Measurements from ENCODE around the gene LY6G5B. TPM values are rescaled to one million over a fixed set of nuclear protein-coding genes. Genes with fewer than 3 reads are reported as not detected.
A peak's percentile ranks its signal among the peaks of the same experiment; 100 is the strongest.

LY6G5B gene, protein sequence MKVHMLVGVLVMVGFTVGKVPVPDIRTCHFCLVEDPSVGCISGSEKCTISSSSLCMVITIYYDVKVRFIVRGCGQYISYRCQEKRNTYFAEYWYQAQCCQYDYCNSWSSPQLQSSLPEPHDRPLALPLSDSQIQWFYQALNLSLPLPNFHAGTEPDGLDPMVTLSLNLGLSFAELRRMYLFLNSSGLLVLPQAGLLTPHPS
- 1.9 and 2.2 TPM in 2 replicates for total RNA-seq (2012; rRNA removed)
- polyA plus RNA-seq (2012; rRNA removed), result 10.2 and 13.6 TPM in 2 replicates
- polyA plus RNA-seq (2012; cell fraction: cytosol; rRNA removed), result 0.52 and 0.67 TPM in 2 replicates
- 151 and 158 TPM in 2 replicates for polyA plus RNA-seq (2012; cell fraction: nucleus; rRNA removed; ENCODE audit: low replicate concordance)
- Bru-seq, nascent RNA, result percentile 91 among the genes with signal in this experiment
- BruChase-seq, experiment 1, labeled RNA remaining after a 6-hour chase, result percentile 84 among the genes with signal in this experiment
- BruChase-seq, experiment 2, labeled RNA remaining after a 2-hour chase, result percentile 94 among the genes with signal in this experiment
- long read RNA-seq, partial matches to known transcripts, result 0 of 1 reads
- long read RNA-seq, other reads (novel, unspliced or antisense), result 1 of 1 reads

GRCh38 chr6:31669676-31670075 lies at the start of gene LY6G5B:
LY6G5B (plus strand) TSS chr6:31669976; CDS start chr6:31670951, 975 bp downstream.
- Histone ChIP-seq H3K4me3 (ENCODE audit: insufficient read depth, low read depth, low read length) (no peak within 1 kb of the TSS), H3K23ac (ENCODE audit: low read depth, low read length) (no peak within 1 kb of the TSS), H3K4me2 (ENCODE audit: low read depth, low read length) (peak within 1 kb of the TSS; percentile 12; the same call in 1 of the 2 replicates), H2BK120ac (ENCODE audit: low read depth, low read length) (no peak within 1 kb of the TSS), H2BK5ac (ENCODE audit: low read depth, low read length, poor library complexity, severe bottlenecking) (peak within 1 kb of the TSS; percentile 32), H3K27ac (ENCODE audit: insufficient read depth, low read length) (peak within 1 kb of the TSS; percentile 34; the same call in 1 of the 2 replicates), H4K5ac (ENCODE audit: low read depth, low read length) (no peak within 1 kb of the TSS), H2BK20ac (ENCODE audit: low read depth, low read length) (0 out of 2 replicates have a peak within 1 kb of the TSS, but pooled peaks have one; percentile 16), H4K91ac (ENCODE audit: insufficient read depth, low read depth, low read length) (no peak within 1 kb of the TSS), H3K79me1 (ENCODE audit: low read depth in 1 of 2, low read length in 2 of 2) (peaks cover 13 to 62% of the 10 kb centered on the region in 2 experiments), H3K36me3 (ENCODE audit: control insufficient read depth, insufficient read depth, low read length) (peaks cover 55% of the 10 kb centered on the region), H3K9ac (ENCODE audit: low read depth, low read length) (no peak within 1 kb of the TSS), H3K9me1 (ENCODE audit: insufficient read depth, low read length) (peaks cover 6% of the 10 kb centered on the region; the same call in 1 of the 2 replicates), H3K27me3 (ENCODE audit: control insufficient read depth, insufficient read depth, low read length) (no peaks in the 10 kb centered on the region), H3K56ac (ENCODE audit: extremely low read depth, insufficient read depth, low read length) (no peak within 1 kb of the TSS), H4K20me1 (ENCODE audit: insufficient read depth, low read length) (peaks cover 6% of the 10 kb centered on the region), H3K4me1 (ENCODE audit: control insufficient read depth, insufficient read depth, low read length) (peaks cover 4% of the 10 kb centered on the region; the same call in 1 of the 2 replicates), H2BK15ac (ENCODE audit: low read depth, low read length) (no peak within 1 kb of the TSS), H2AFZ (replicated peaks; ENCODE audit: low read length, poor library complexity) (no peak within 1 kb of the TSS), H3K14ac (replicated peaks; ENCODE audit: low read depth, low read length) (0 out of 2 replicates have a peak within 1 kb of the TSS, but pooled peaks have one; percentile 8), H3K4ac (ENCODE audit: low read depth, low read length) (peak within 1 kb of the TSS; percentile 60), H3K18ac (ENCODE audit: low read depth, low read length) (no peak within 1 kb of the TSS), H2AK5ac (ENCODE audit: low read depth, low read length) (peak within 1 kb of the TSS; percentile 78; the same call in 1 of the 2 replicates), H3K9me3 (ENCODE audit: control insufficient read depth, insufficient read depth, low read length) (no peaks in the 10 kb centered on the region), H4K8ac (ENCODE audit: low read depth in 2 of 2, low read length in 2 of 2) (no peak within 1 kb of the TSS), H2AK9ac (replicated peaks; ENCODE audit: low read depth, low read length, poor library complexity) (peak within 1 kb of the TSS; percentile 87)
- ATAC-seq (ENCODE audit: low read depth), result no peak
- no peak for TF ChIP-seq MAFK (IDR thresholded peaks at IDR 0.05; ENCODE audit: low read depth, low read length)
- 63% methylated on average over 2 of the region's 8 CpGs; no CpG with 5 or more reads in 1 of the 2 experiments for WGBS, 2 experiments (ENCODE audit: extremely low coverage in 2 of 2, insufficient read length in 1 of 2)
- dilution Hi-C loops (cut with HindIII; ENCODE audit: low sequenced_read_pairs, unreplicated experiment), result no loop called here
- ChIA-PET POLR2A (ENCODE audit: unreplicated experiment) (no interaction called here), CTCF (no interaction called here)
- in situ Hi-C loops (cut with MboI; ENCODE audit: low sequenced_read_pairs), result no loop called here
- DNase-seq, result no peak
- BruUV-seq (replicated peaks), result no TSS peak
- intact Hi-C loops (cut with micrococcal nuclease), result no loop called here

Data from IMR-90 (cell line).